SK-N-SH treated with all-trans-retinoic acid at 6 μM for 48 hours (cell line): ENCODE measurements around the gene LRRC4C.

Experiments
- BACH2 ChIP-seq: fragments of 250-450 bp; sonication (Bioruptor Pico); IDR thresholded peaks from 2 replicates; pipeline ENCODE4 v1.9.0; 2021; ENCODE audit warnings: mild to moderate bottlenecking, borderline replicate concordance
- CREB5 ChIP-seq: fragments of 250-450 bp; sonication (Bioruptor Pico); IDR thresholded peaks from 2 replicates; pipeline ENCODE4 v1.5.1; 2020; ENCODE audit warnings: low read depth, mild to moderate bottlenecking, moderate library complexity
- CSDC2 ChIP-seq: fragments of 250-450 bp; sonication (Bioruptor Pico); IDR thresholded peaks from 2 replicates; pipeline ENCODE4 v1.5.0; 2020; ENCODE audit warnings: mild to moderate bottlenecking, moderate library complexity
- CSRNP3 ChIP-seq: fragments of 250-450 bp; sonication (Bioruptor Pico); IDR thresholded peaks from 2 replicates; pipeline ENCODE4 v1.5.1; 2021; ENCODE audit warnings: mild to moderate bottlenecking, moderate library complexity
- ISL1 ChIP-seq: fragments of 250-450 bp; sonication (Bioruptor Pico); IDR thresholded peaks from 2 replicates; pipeline ENCODE4 v2.1.2; 2022; ENCODE audit warnings: mild to moderate bottlenecking, moderate library complexity
- PATZ1 ChIP-seq: fragments of 250-450 bp; sonication (Bioruptor Pico); IDR thresholded peaks from 2 replicates; pipeline ENCODE4 v1.8.0; 2020; ENCODE audit warnings: mild to moderate bottlenecking, moderate library complexity, borderline replicate concordance
- PPARA ChIP-seq: fragments of 250-450 bp; sonication (Bioruptor Pico); IDR thresholded peaks from 2 replicates; pipeline ENCODE4 v1.5.0; 2020; ENCODE audit warnings: mild to moderate bottlenecking, borderline replicate concordance
- SNAI2 ChIP-seq: fragments of 250-450 bp; sonication (Bioruptor Pico); IDR thresholded peaks from 2 replicates; pipeline ENCODE4 v1.5.0; 2020; ENCODE audit warnings: mild to moderate bottlenecking, moderate library complexity
- TSHZ2 ChIP-seq: fragments of 250-450 bp; sonication (Bioruptor Pico); IDR thresholded peaks from 2 replicates; pipeline ENCODE4 v1.5.0; 2020; ENCODE audit warnings: mild to moderate bottlenecking, moderate library complexity
- ZFP3 ChIP-seq: fragments of 250-450 bp; sonication (Bioruptor Pico); IDR thresholded peaks from 2 replicates; pipeline ENCODE4 v1.5.0; 2020; ENCODE audit warnings: mild to moderate bottlenecking, moderate library complexity
- ZFP30 ChIP-seq: fragments of 450-650 bp; formaldehyde crosslinking; IDR thresholded peaks from 2 replicates; pipeline ENCODE4 v1.5.0; 2022; ENCODE audit warnings: mild to moderate bottlenecking, moderate library complexity
- ZNF565 ChIP-seq: fragments of 450-650 bp; formaldehyde crosslinking; conservative IDR thresholded peaks from 2 replicates; pipeline ENCODE4 v1.5.0; 2020; ENCODE audit warnings: low read depth, mild to moderate bottlenecking, moderate library complexity
- ZNF70 ChIP-seq: fragments of 450-650 bp; formaldehyde crosslinking; IDR thresholded peaks from 2 replicates; pipeline ENCODE4 v1.5.0; 2020; ENCODE audit warnings: mild to moderate bottlenecking, moderate library complexity
- ZNF8 ChIP-seq: fragments of 450-650 bp; formaldehyde crosslinking; IDR thresholded peaks from 2 replicates; pipeline ENCODE4 v1.5.0; 2020; ENCODE audit warnings: mild to moderate bottlenecking, moderate library complexity

- TF ChIP-seq PATZ1 (CRISPR knock-in tag), result no peak
- no peak for TF ChIP-seq ZNF565 (CRISPR knock-in tag)
- no peak for TF ChIP-seq BACH2 (CRISPR knock-in tag)
- no peak for TF ChIP-seq CSRNP3 (CRISPR knock-in tag)
- TF ChIP-seq ZFP3 (CRISPR knock-in tag), result no peak
- TF ChIP-seq ZFP30, result no peak
- no peak for TF ChIP-seq ZNF70 (CRISPR knock-in tag)
- no peak for TF ChIP-seq SNAI2
- TF ChIP-seq CSDC2 (CRISPR knock-in tag), result no peak
- no peak for TF ChIP-seq TSHZ2 (CRISPR knock-in tag)
- no peak for TF ChIP-seq CREB5 (CRISPR knock-in tag)
- TF ChIP-seq ZNF8 (CRISPR knock-in tag), result no peak
- TF ChIP-seq PPARA (CRISPR knock-in tag), result no peak
- TF ChIP-seq ISL1 (CRISPR knock-in tag), result no peak
These were observed 427.8 kb downstream of the LRRC4C start for GRCh38 chr11:41031551-41032060.
